KMS-11 (cell line): ENCODE measurements around the gene MRPL10.

Experiments used
- H2AFZ ChIP-seq: fragments of 200-600 bp; sonication (generic); 2 replicates; pipeline ENCODE4 v1.6.1; 2016; ENCODE audit warnings: antibody characterized with exemption, mixed run types, low read depth
- H3K27ac ChIP-seq: fragments of 200-600 bp; sonication (generic); 2 replicates; pipeline ENCODE4 v1.6.1; 2016; ENCODE audit warnings: mild to moderate bottlenecking, mixed run types
- H3K27me3 ChIP-seq: fragments of 200-600 bp; sonication (generic); 2 replicates; pipeline ENCODE4 v1.6.1; 2017; ENCODE audit warnings: mild to moderate bottlenecking, low read depth, mixed run types, moderate library complexity; ENCODE audit not compliant: insufficient read depth
- H3K36me3 ChIP-seq: fragments of 200-600 bp; sonication (generic); 2 replicates; pipeline ENCODE4 v1.6.1; 2017; ENCODE audit warnings: mild to moderate bottlenecking, mixed run types; ENCODE audit not compliant: insufficient read depth
- H3K4me1 ChIP-seq: fragments of 200-600 bp; sonication (generic); 2 replicates; pipeline ENCODE4 v1.6.1; 2016; ENCODE audit warnings: mild to moderate bottlenecking, low read depth, mixed run types; ENCODE audit not compliant: poor library complexity, severe bottlenecking
- H3K4me2 ChIP-seq: fragments of 200-600 bp; sonication (generic); 2 replicates; pipeline ENCODE4 v1.7.0; 2016; ENCODE audit warnings: mild to moderate bottlenecking, mixed run types
- H3K4me3 ChIP-seq: fragments of 200-600 bp; sonication (generic); IDR thresholded peaks from 2 replicates; pipeline ENCODE4 v1.6.1; 2017; ENCODE audit warnings: low read depth, low read length, mixed read lengths; ENCODE audit not compliant: insufficient read depth
- H3K79me2 ChIP-seq: fragments of 200-600 bp; sonication (generic); 2 replicates; pipeline ENCODE4 v1.6.1; 2016; ENCODE audit warnings: low read depth, mixed run types; ENCODE audit not compliant: insufficient read depth
- H3K9ac ChIP-seq: fragments of 200-600 bp; sonication (generic); 2 replicates; pipeline ENCODE4 v1.6.1; 2016; ENCODE audit warnings: mild to moderate bottlenecking, mixed run types
- H4K20me1 ChIP-seq: fragments of 200-600 bp; sonication (generic); 2 replicates; pipeline ENCODE4 v1.6.1; 2016; ENCODE audit warnings: mild to moderate bottlenecking, mixed run types; ENCODE audit not compliant: insufficient read depth
- TF ChIP-seq, protein P1 (sequence below): fragments of 200-600 bp; sonication (generic); conservative IDR thresholded peaks from 2 replicates; pipeline ENCODE4 v1.6.1; 2017; ENCODE audit warnings: low read depth, mild to moderate bottlenecking, antibody characterized with exemption, low read length, moderate library complexity, mixed read lengths

MRPL10 gene

DNA sequence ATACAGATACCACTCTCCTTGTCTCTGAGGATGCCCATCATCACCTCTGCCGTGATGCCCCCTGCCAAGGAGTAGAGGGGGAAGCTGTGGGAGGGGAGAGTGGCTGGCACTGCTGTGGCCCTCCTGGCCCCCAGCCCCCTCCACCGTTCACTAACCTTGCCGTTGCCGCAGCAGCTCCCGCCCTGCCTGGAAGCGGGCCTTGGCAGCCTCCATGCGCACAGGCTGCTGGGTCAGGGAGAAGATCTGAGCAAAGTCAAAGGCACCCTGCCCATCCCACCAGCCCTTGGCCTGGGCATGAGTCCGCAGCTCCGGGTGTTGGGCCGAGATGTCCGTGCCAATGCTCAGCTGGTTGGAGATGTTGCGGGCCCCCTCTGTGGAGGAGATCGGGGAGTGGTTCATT, 7.3 kb upstream of the MRPL10 start:
- H3K36me3 ChIP-seq, result no peaks in the 10 kb centered on the region
- no peak overlapping the region for H3K9ac ChIP-seq
- peaks cover 14% of the 10 kb centered on the region for H3K4me1 ChIP-seq
- no peak overlapping the region for H3K27ac ChIP-seq
- no peaks in the 10 kb centered on the region for H4K20me1 ChIP-seq
- TF ChIP-seq, protein P1, sequence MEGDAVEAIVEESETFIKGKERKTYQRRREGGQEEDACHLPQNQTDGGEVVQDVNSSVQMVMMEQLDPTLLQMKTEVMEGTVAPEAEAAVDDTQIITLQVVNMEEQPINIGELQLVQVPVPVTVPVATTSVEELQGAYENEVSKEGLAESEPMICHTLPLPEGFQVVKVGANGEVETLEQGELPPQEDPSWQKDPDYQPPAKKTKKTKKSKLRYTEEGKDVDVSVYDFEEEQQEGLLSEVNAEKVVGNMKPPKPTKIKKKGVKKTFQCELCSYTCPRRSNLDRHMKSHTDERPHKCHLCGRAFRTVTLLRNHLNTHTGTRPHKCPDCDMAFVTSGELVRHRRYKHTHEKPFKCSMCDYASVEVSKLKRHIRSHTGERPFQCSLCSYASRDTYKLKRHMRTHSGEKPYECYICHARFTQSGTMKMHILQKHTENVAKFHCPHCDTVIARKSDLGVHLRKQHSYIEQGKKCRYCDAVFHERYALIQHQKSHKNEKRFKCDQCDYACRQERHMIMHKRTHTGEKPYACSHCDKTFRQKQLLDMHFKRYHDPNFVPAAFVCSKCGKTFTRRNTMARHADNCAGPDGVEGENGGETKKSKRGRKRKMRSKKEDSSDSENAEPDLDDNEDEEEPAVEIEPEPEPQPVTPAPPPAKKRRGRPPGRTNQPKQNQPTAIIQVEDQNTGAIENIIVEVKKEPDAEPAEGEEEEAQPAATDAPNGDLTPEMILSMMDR, result no peak
- no peaks in the 10 kb centered on the region for H3K79me2 ChIP-seq
- H2AFZ ChIP-seq, result no peak overlapping the region
- no peak overlapping the region for H3K4me3 ChIP-seq
- no peak overlapping the region for H3K4me2 ChIP-seq
- no peaks in the 10 kb centered on the region for H3K27me3 ChIP-seq

DNA sequence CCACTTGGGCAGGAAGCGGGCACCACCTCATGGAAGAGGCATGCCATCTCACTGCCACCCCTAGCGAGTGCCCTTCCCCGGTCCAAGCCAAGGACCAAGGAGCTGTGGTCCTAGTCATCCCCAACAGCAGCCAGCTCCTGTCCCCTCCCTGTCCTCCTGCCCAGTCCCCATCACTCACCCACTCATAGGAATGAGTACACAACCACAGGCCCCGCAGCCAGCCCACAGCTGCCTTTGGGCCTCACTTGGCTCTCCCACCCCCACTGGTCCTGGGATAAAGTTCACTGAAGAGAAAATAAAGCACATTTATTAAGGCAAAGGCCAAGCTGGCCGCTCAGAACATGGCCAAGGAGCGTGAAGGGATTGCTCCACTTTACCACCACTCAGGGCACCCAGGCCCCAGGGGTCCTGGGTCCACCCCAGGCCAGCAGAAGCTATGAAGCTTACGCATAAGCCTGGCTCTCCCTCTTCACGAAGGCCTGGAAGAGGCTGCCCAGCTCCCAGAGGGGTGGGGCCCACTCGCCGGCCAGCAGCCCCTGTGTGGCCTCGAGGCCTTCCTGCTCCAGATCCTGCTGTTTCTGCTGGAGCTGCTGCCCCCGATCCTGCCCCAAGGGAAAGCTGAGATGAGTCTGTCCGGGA, 6.2 kb upstream of the MRPL10 start:
- Histone ChIP-seq H3K4me1 (peaks cover 14% of the 10 kb centered on the region), H3K9ac (no peak overlapping the region), H3K4me2 (no peak overlapping the region), H4K20me1 (no peaks in the 10 kb centered on the region), H3K27me3 (no peaks in the 10 kb centered on the region), H2AFZ (no peak overlapping the region), H3K36me3 (no peaks in the 10 kb centered on the region), H3K79me2 (no peaks in the 10 kb centered on the region), H3K4me3 (no peak overlapping the region), H3K27ac (no peak overlapping the region)
- TF ChIP-seq, protein P1, result no peak

DNA sequence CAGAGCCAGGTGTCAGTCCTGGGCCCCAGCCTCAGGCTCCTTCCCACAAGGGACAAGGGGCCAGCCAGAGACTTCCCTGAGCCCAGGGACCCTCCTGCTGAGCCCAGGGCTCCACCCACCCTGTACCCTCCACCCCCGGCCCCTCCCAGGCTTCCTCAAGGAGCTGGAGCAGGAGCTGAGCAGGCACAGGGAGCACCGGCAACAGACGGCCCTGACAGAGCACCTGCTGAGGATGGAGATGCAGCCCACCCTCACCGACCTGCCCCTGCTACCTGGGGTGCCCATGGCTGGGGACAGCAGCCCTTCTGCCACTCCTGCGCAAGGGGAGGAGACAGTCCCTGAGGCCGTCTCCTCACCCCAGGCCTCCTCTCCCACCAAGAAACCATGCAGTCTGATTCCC, 5.3 kb upstream of the MRPL10 start:
- no peak overlapping the region for H3K27ac ChIP-seq
- no peak overlapping the region for H3K4me2 ChIP-seq
- H3K36me3 ChIP-seq, result no peaks in the 10 kb centered on the region
- H2AFZ ChIP-seq, result no peak overlapping the region
- no peak overlapping the region for H3K4me3 ChIP-seq
- no peaks in the 10 kb centered on the region for H4K20me1 ChIP-seq
- peaks cover 14% of the 10 kb centered on the region for H3K4me1 ChIP-seq
- TF ChIP-seq, protein P1, result no peak
- H3K9ac ChIP-seq, result no peak overlapping the region
- no peaks in the 10 kb centered on the region for H3K27me3 ChIP-seq
- H3K79me2 ChIP-seq, result no peaks in the 10 kb centered on the region

DNA sequence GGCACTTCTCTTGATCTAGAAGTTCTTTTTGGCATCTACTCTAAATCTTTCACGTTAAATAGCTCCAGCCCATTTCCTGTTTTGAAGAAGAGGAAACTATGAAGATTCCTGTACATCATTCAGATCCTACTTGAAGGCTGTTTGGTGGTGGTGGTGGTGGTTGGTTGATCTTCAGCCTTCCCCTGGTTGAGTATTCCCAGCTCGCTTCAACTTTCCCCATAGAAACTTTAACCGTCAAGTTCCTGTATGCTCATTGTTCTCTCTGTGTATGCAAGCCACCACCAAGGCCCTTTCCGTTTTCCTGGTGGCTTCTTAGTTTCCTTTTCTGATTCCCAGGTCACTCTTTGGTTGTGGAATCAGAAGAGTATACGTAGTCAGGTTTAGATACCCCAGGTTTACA, 3.4 kb upstream of the MRPL10 start:
- Histone ChIP-seq H3K4me1 (peaks cover 11% of the 10 kb centered on the region), H3K36me3 (no peaks in the 10 kb centered on the region), H3K27ac (no peak overlapping the region), H2AFZ (no peak overlapping the region), H3K4me2 (no peak overlapping the region), H3K27me3 (no peaks in the 10 kb centered on the region), H3K79me2 (peaks cover 11% of the 10 kb centered on the region; the same call in 1 of the 2 replicates), H4K20me1 (no peaks in the 10 kb centered on the region), H3K9ac (no peak overlapping the region), H3K4me3 (no peak overlapping the region)
- TF ChIP-seq, protein P1, result no peak
